Gastroesophageal sphincter (tissue), 3 donors: ENCODE results near the gene SLC28A1.

Experiments
- CTCF ChIP-seq, 4 experiments: fragments of 200-600 bp in 2 of 4; fragments of 450-650 bp in 2 of 4; sonication (generic) in 1 of 4; IDR thresholded peaks; one replicate each; pipeline ENCODE4 v1.5.1; 2017 to 2019; ENCODE audit warnings: antibody characterized with exemption in 4 of 4, mild to moderate bottlenecking in 2 of 4, moderate library complexity in 2 of 4
- EP300 ChIP-seq: sonication (generic); formaldehyde crosslinking; IDR thresholded peaks from one replicate; pipeline ENCODE4 v1.6.1; 2017; ENCODE audit warnings: antibody characterized with exemption, mild to moderate bottlenecking

GRCh38 chr15:84944861-84945260, 60.4 kb downstream of the SLC28A1 start:
- TF ChIP-seq EP300, result no peak
- no peak for TF ChIP-seq CTCF (IDR thresholded peaks at IDR 0.05)
